ENCODE data around the gene CCL7.

CCL7 gene

GRCh38 chr17:34306466-34306865 is 36.4 kb downstream of the CCL7 start:
- DNase-seq (ENCODE audit: low read depth in 1 of 2, low spot score in 1 of 2): no peak
- H3K27me3 ChIP-seq (ENCODE audit: insufficient read depth, poor library complexity, severe bottlenecking): no peaks in the 10 kb centered on the region
- TF ChIP-seq, protein P1, sequence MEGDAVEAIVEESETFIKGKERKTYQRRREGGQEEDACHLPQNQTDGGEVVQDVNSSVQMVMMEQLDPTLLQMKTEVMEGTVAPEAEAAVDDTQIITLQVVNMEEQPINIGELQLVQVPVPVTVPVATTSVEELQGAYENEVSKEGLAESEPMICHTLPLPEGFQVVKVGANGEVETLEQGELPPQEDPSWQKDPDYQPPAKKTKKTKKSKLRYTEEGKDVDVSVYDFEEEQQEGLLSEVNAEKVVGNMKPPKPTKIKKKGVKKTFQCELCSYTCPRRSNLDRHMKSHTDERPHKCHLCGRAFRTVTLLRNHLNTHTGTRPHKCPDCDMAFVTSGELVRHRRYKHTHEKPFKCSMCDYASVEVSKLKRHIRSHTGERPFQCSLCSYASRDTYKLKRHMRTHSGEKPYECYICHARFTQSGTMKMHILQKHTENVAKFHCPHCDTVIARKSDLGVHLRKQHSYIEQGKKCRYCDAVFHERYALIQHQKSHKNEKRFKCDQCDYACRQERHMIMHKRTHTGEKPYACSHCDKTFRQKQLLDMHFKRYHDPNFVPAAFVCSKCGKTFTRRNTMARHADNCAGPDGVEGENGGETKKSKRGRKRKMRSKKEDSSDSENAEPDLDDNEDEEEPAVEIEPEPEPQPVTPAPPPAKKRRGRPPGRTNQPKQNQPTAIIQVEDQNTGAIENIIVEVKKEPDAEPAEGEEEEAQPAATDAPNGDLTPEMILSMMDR (IDR thresholded peaks at IDR 0.05; ENCODE audit: insufficient read depth, low read length): no peak
- TF ChIP-seq REST (IDR thresholded peaks at IDR 0.05; ENCODE audit: insufficient replicate concordance, low read depth): no peak
- TF ChIP-seq SPI1 (IDR thresholded peaks at IDR 0.05; ENCODE audit: borderline replicate concordance, low read depth): no peak
- TF ChIP-seq GABPA (IDR thresholded peaks at IDR 0.05; ENCODE audit: low read depth): no peak
- no peak for TF ChIP-seq POLR2AphosphoS5 (IDR thresholded peaks at IDR 0.05; ENCODE audit: low read depth)

GRCh38 chr17:34307110-34307509 is 37.1 kb downstream of the CCL7 start:
- Histone ChIP-seq H3K4me3 (replicated peaks; ENCODE audit: insufficient read depth, low read length) (no peak overlapping the region), H3K27ac (replicated peaks) (no peak overlapping the region), H3K27me3 (ENCODE audit: insufficient read depth, poor library complexity, severe bottlenecking) (no peaks in the 10 kb centered on the region)
- DNase-seq (ENCODE audit: low read depth in 1 of 2, low spot score in 1 of 2): peak in 1 of 2 experiments; percentile 15
- TF ChIP-seq, protein P1 (IDR thresholded peaks at IDR 0.05; ENCODE audit: insufficient read depth, low read length): no peak
- no peak for TF ChIP-seq REST (IDR thresholded peaks at IDR 0.05; ENCODE audit: insufficient replicate concordance, low read depth)
- TF ChIP-seq POLR2AphosphoS5 (IDR thresholded peaks at IDR 0.05; ENCODE audit: low read depth): no peak
- TF ChIP-seq SPI1 (IDR thresholded peaks at IDR 0.05; ENCODE audit: borderline replicate concordance, low read depth): no peak
- no peak for TF ChIP-seq GABPA (IDR thresholded peaks at IDR 0.05; ENCODE audit: low read depth)

More at GRCh38 chr17:34306466-34306865, 36.4 kb downstream of the CCL7 start:
- H3K4me3 ChIP-seq (replicated peaks; ENCODE audit: insufficient read depth, low read length): no peak overlapping the region
- H3K27ac ChIP-seq (replicated peaks): no peak overlapping the region

DNA sequence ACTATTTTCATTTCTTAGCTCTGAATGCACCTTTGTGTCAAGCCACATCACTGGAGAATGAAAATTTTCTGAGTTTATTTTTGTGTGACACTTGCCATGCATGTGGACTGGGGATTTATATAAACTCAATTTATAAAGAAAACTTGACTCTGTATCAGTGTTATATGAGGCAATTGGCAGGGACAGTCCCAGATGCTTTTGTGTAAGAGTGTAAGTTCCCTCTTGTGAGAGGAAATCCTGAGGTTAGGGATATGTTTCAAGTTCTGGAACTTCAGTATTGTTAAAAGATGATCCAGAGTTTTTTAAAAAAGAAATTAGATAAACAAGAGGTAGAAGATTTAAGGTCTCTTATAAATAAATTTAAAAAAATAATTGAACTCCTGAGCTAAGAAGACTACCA is 38.4 kb downstream of the CCL7 start:
- H3K27ac ChIP-seq (replicated peaks): no peak overlapping the region
- no peaks in the 10 kb centered on the region for H3K27me3 ChIP-seq (ENCODE audit: insufficient read depth, poor library complexity, severe bottlenecking)
- TF ChIP-seq GABPA (IDR thresholded peaks at IDR 0.05; ENCODE audit: low read depth): no peak
- no peak for TF ChIP-seq SPI1 (IDR thresholded peaks at IDR 0.05; ENCODE audit: borderline replicate concordance, low read depth)
- TF ChIP-seq, protein P1 (IDR thresholded peaks at IDR 0.05; ENCODE audit: insufficient read depth, low read length): no peak
- DNase-seq (ENCODE audit: low read depth in 1 of 2, low spot score in 1 of 2): no peak
- no peak overlapping the region for H3K4me3 ChIP-seq (replicated peaks; ENCODE audit: insufficient read depth, low read length)

- Histone ChIP-seq H3K27me3 (ENCODE audit: insufficient read depth, poor library complexity, severe bottlenecking) (no peaks in the 10 kb centered on the region), H3K27ac (replicated peaks) (no peak overlapping the region), H3K4me3 (replicated peaks; ENCODE audit: insufficient read depth, low read length) (no peak overlapping the region)
- DNase-seq (ENCODE audit: low read depth in 1 of 2, low spot score in 1 of 2): no peak
- TF ChIP-seq POLR2AphosphoS5 (IDR thresholded peaks at IDR 0.05; ENCODE audit: low read depth) (no peak), REST (IDR thresholded peaks at IDR 0.05; ENCODE audit: insufficient replicate concordance, low read depth) (no peak)
- TF ChIP-seq, protein P1 (IDR thresholded peaks at IDR 0.05; ENCODE audit: insufficient read depth, low read length): no peak
Measured at GRCh38 chr17:34311291-34311690, 41.3 kb downstream of the CCL7 start.

Data from HL-60 (cell line).